ENCODE data around the gene TLE1. TPM values are rescaled to one million over a fixed set of nuclear protein-coding genes. Genes with fewer than 3 reads are reported as not detected.

Gene TLE1
- total RNA-seq, 1 donor, result 39.3 TPM

GRCh38 chr9:81563739-81564138 lies 125.6 kb downstream of the TLE1 start:
- DNase-seq (ENCODE audit: low read depth), result no peak
- no peak for TF ChIP-seq CTCF (IDR thresholded peaks at IDR 0.05; ENCODE audit: insufficient read depth, low read depth, low read length)
- no peak overlapping the region for H3K4me3 ChIP-seq (ENCODE audit: low read depth, low read length)

- TF ChIP-seq CTCF (IDR thresholded peaks at IDR 0.05; ENCODE audit: insufficient read depth, low read depth, low read length), result no peak
- no peak overlapping the region for H3K4me3 ChIP-seq (ENCODE audit: low read depth, low read length)
These were observed 126.3 kb downstream of the TLE1 start for GRCh38 chr9:81563020-81563407.

GRCh38 chr9:81562231-81563019 lies 126.9 kb downstream of the TLE1 start:
- DNase-seq (ENCODE audit: low read depth), result peak; percentile 78
- TF ChIP-seq CTCF (IDR thresholded peaks at IDR 0.05; ENCODE audit: insufficient read depth, low read depth, low read length), result no peak
- no peak overlapping the region for H3K4me3 ChIP-seq (ENCODE audit: low read depth, low read length)

More at GRCh38 chr9:81563020-81563407, 126.3 kb downstream of the TLE1 start:
- DNase-seq (ENCODE audit: low read depth), result no peak

- no peak for TF ChIP-seq CTCF (IDR thresholded peaks at IDR 0.05; ENCODE audit: insufficient read depth, low read depth, low read length)
- no peak for DNase-seq (ENCODE audit: low read depth)
- no peak overlapping the region for H3K4me3 ChIP-seq (ENCODE audit: low read depth, low read length)
These were observed 128.3 kb downstream of the TLE1 start for GRCh38 chr9:81560851-81561732.

DNA sequence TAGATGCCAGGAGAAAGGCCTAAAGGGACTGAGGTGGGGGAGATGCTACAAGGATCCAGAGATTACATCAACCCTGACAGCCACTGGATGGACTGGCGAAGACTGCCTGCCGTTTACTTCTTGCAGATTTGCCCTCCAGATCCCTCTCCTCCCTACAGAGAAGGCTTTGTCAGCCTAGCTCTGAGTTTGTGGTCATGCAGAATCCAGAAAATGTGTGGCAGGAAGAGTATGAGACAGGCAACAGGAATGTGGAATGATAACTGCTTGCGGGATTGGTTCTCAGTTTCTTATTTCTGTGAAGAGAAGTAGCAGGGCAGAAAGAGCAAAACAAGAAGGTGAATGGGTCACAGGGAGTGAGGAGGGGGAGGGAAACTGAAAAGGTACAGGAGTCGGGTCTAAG lies 129.6 kb downstream of the TLE1 start:
- no peak overlapping the region for H3K4me3 ChIP-seq (ENCODE audit: low read depth, low read length)
- no peak for TF ChIP-seq CTCF (IDR thresholded peaks at IDR 0.05; ENCODE audit: insufficient read depth, low read depth, low read length)
- DNase-seq (ENCODE audit: low read depth), result peak; percentile 89

- no peak for DNase-seq (ENCODE audit: low read depth)
- no peak for TF ChIP-seq CTCF (IDR thresholded peaks at IDR 0.05; ENCODE audit: insufficient read depth, low read depth, low read length)
- no peak overlapping the region for H3K4me3 ChIP-seq (ENCODE audit: low read depth, low read length)
These were observed 130.2 kb downstream of the TLE1 start for GRCh38 chr9:81559197-81559596.

All from fibroblast of villous mesenchyme (primary cell).